Ishikawa (cell line): ENCODE data around the gene GOLGA5.

ENCODE experiments used
- EP300 ChIP-seq: IDR thresholded peaks from 2 replicates; pipeline ENCODE4 v1.6.1; 2012; ENCODE audit warnings: borderline replicate concordance
- REST ChIP-seq: IDR thresholded peaks from 2 replicates; pipeline ENCODE4 v1.6.1; 2012; ENCODE audit warnings: low read depth, mild to moderate bottlenecking
- TAF1 ChIP-seq: IDR thresholded peaks from 2 replicates; pipeline ENCODE4 v1.6.1; 2012; ENCODE audit warnings: low read depth, mild to moderate bottlenecking
- YY1 ChIP-seq: IDR thresholded peaks from 2 replicates; pipeline ENCODE4 v1.6.1; 2012; ENCODE audit warnings: low read depth

- TF ChIP-seq YY1: no peak
- TF ChIP-seq EP300: no peak
- TF ChIP-seq TAF1: no peak
- TF ChIP-seq REST: no peak
Measured at GRCh38 chr14:92866181-92866752, 72.2 kb downstream of the GOLGA5 start.
